SK-N-SH (cell line): ENCODE measurements around the gene ZNF662. TPM values are rescaled to one million over a fixed set of nuclear protein-coding genes. Genes with fewer than 3 reads are reported as not detected.

Source experiments
- CTCF ChIA-PET: fragments of 300-600, 350-600 bp; formaldehyde crosslinking; extraction: SDS; loops from one replicate; lab custom pipeline; 2021; lab: Yijun Ruan, JAX
- POLR2A ChIA-PET: fragments of 350-600 bp; sonication (Branson Sonifier 250); formaldehyde crosslinking; extraction: SDS; loops from one replicate; lab custom pipeline; 2020; ENCODE audit warnings: antibody characterized with exemption, inconsistent platforms; lab: Yijun Ruan, JAX
- DNase-seq: peaks from one replicate; pipeline ENCODE4 v3.0.0; 2012
- H2AFZ ChIP-seq: fragments of 200-600 bp; sonication (generic); 2 replicates; pipeline ENCODE4 v1.8.1; 2016; ENCODE audit warnings: antibody characterized with exemption, mild to moderate bottlenecking, low read depth
- H3F3A ChIP-seq: fragments of 200-600 bp; sonication (generic); replicated peaks from 2 replicates; pipeline ENCODE3; 2016; ENCODE audit warnings: antibody characterized with exemption, mild to moderate bottlenecking; ENCODE audit not compliant: insufficient read depth
- H3K27ac ChIP-seq, 2 experiments: fragments of 200-500 bp in 1 of 2; fragments of 200-600 bp in 1 of 2; sonication (Bioruptor generic) in 1 of 2; sonication (generic), shearing (Covaris generic) in 1 of 2; 2 replicates each; pipeline versions ENCODE4 v1.5.1 to v1.6.1; 2014 to 2016; ENCODE audit warnings: low read depth in 2 of 2, inconsistent platforms in 1 of 2, low read length in 1 of 2, mild to moderate bottlenecking in 1 of 2, mixed read lengths in 1 of 2
- H3K27me3 ChIP-seq: fragments of 200-600 bp; sonication (generic), shearing (Covaris generic); 2 replicates; pipeline ENCODE4 v1.6.1; 2016; ENCODE audit warnings: mixed run types; ENCODE audit not compliant: insufficient read depth
- H3K36me3 ChIP-seq, 2 experiments: fragments of 200-500 bp in 1 of 2; fragments of 200-600 bp in 1 of 2; sonication (Bioruptor generic) in 1 of 2; sonication (generic) in 1 of 2; replicated peaks in 1 of 2; 2 replicates each; pipeline versions ENCODE3 to v1.5.1; 2014 to 2016; ENCODE audit warnings: low read length in 1 of 2, mild to moderate bottlenecking in 1 of 2; ENCODE audit not compliant: insufficient read depth in 2 of 2, control insufficient read depth in 1 of 2
- H3K4me1 ChIP-seq, 2 experiments: fragments of 200-500 bp in 1 of 2; fragments of 200-600 bp in 1 of 2; sonication (Bioruptor generic) in 1 of 2; sonication (generic), shearing (Covaris generic) in 1 of 2; 2 replicates each; pipeline versions ENCODE4 v1.5.1 to v1.6.1; 2014 to 2016; ENCODE audit warnings: low read depth in 1 of 2, low read length in 1 of 2, mixed run types in 1 of 2; ENCODE audit not compliant: insufficient read depth in 2 of 2, control insufficient read depth in 1 of 2
- H3K4me2 ChIP-seq: fragments of 200-600 bp; sonication (generic), shearing (Covaris generic); 2 replicates; pipeline ENCODE4 v1.6.1; 2017; ENCODE audit warnings: mixed run types
- H3K4me3 ChIP-seq, 2 experiments: fragments of 200-500 bp in 1 of 2; fragments of 200-600 bp in 1 of 2; sonication (Bioruptor generic) in 1 of 2; sonication (generic), shearing (Covaris generic) in 1 of 2; 2 replicates each; pipeline versions ENCODE4 v1.5.1 to v1.8.1; 2014 to 2016; ENCODE audit warnings: low read depth in 2 of 2, inconsistent platforms in 1 of 2, low read length in 1 of 2, mild to moderate bottlenecking in 1 of 2, mixed read lengths in 1 of 2, moderate library complexity in 1 of 2
- H3K79me2 ChIP-seq: fragments of 200-600 bp; sonication (generic); 2 replicates; pipeline ENCODE4 v1.8.1; 2017; ENCODE audit warnings: mild to moderate bottlenecking; ENCODE audit not compliant: insufficient read depth
- H3K9ac ChIP-seq: fragments of 200-600 bp; sonication (generic); 2 replicates; pipeline ENCODE4 v1.6.1; 2017; ENCODE audit warnings: mixed run types
- H3K9me2 ChIP-seq: fragments of 200-600 bp; sonication (generic); 2 replicates; pipeline ENCODE4 v1.6.1; 2017; ENCODE audit warnings: mixed run types
- H3K9me3 ChIP-seq: fragments of 200-600 bp; sonication (generic); 2 replicates; pipeline ENCODE4 v1.6.1; 2017; ENCODE audit warnings: mixed run types, mild to moderate bottlenecking, moderate library complexity
- H4K20me1 ChIP-seq: fragments of 200-600 bp; sonication (generic); 2 replicates; pipeline ENCODE4 v1.6.1; 2017; ENCODE audit warnings: mild to moderate bottlenecking, mixed run types; ENCODE audit not compliant: insufficient read depth
- FOSL2 ChIP-seq: IDR thresholded peaks from 2 replicates; pipeline ENCODE4 v1.4.0; 2012; ENCODE audit warnings: low read depth, mild to moderate bottlenecking, moderate library complexity, borderline replicate concordance
- FOXJ3 ChIP-seq: sonication (generic); formaldehyde crosslinking; IDR thresholded peaks from 2 replicates; pipeline ENCODE4 v1.5.1; 2020; ENCODE audit warnings: mild to moderate bottlenecking, missing genetic modification reagents
- GABPA ChIP-seq: IDR thresholded peaks from 2 replicates; pipeline ENCODE4 v1.4.0; 2012; ENCODE audit warnings: low read depth, mild to moderate bottlenecking
- GATA2 ChIP-seq: sonication (generic); formaldehyde crosslinking; IDR thresholded peaks from 2 replicates; pipeline ENCODE4 v1.5.0; 2020; ENCODE audit warnings: mild to moderate bottlenecking, missing genetic modification reagents
- JUND ChIP-seq: IDR thresholded peaks from 2 replicates; pipeline ENCODE4 v1.4.0; 2012
- MXI1 ChIP-seq: IDR thresholded peaks from 2 replicates; pipeline ENCODE4 v1.6.1; 2012; ENCODE audit warnings: mild to moderate bottlenecking, low read depth, low read length, improper control_type of control experiment
- PBX3 ChIP-seq: IDR thresholded peaks from 2 replicates; pipeline ENCODE4; 2012
- RCOR1 ChIP-seq: fragments of 150-350 bp; IDR thresholded peaks from 2 replicates; pipeline ENCODE4 v1.6.1; 2017; ENCODE audit warnings: antibody characterized with exemption, low read length
- RFX5 ChIP-seq: IDR thresholded peaks from 2 replicates; pipeline ENCODE4 v1.6.1; 2012; ENCODE audit warnings: mild to moderate bottlenecking, improper control_type of control experiment, low read length
- RXRA ChIP-seq: IDR thresholded peaks from 2 replicates; pipeline ENCODE4 v1.4.0; 2012; ENCODE audit warnings: low read depth, mild to moderate bottlenecking, borderline replicate concordance
- SMC3 ChIP-seq: IDR thresholded peaks from 2 replicates; pipeline ENCODE4 v1.6.1; 2012; ENCODE audit warnings: low read depth, low read length, improper control_type of control experiment
- TAF1 ChIP-seq: IDR thresholded peaks from 2 replicates; pipeline ENCODE4 v1.6.1; 2012; ENCODE audit warnings: low read depth, mild to moderate bottlenecking, low read length, moderate library complexity, borderline replicate concordance
- TEAD4 ChIP-seq: IDR thresholded peaks from 2 replicates; pipeline ENCODE4 v1.4.0; 2012; ENCODE audit warnings: mild to moderate bottlenecking, borderline replicate concordance; ENCODE audit not compliant: insufficient read depth
- ZBTB33 ChIP-seq: IDR thresholded peaks from 2 replicates; pipeline ENCODE4 v1.4.0; 2012; ENCODE audit warnings: low read depth, borderline replicate concordance
- WGBS: methylation state at CpG from one replicate; pipeline ENCODE4 v1.1.6; 2017; ENCODE audit warnings: low lambda C conversion rate; 5-methylcytosine and 5-hydroxymethylcytosine counted together
- polyA plus RNA-seq, 3 experiments: library from polyadenylated mRNA; depleted of rRNA; stranded (reverse); fragments of >200 nt; gene quantifications; 2 replicates each; pipeline ENCODE4 v1.2.3, GENCODE V29; 2012
- TF ChIP-seq, protein P1 (sequence below): IDR thresholded peaks from 2 replicates; pipeline ENCODE4 v1.4.0; 2012; ENCODE audit warnings: low read depth, borderline replicate concordance
- TF ChIP-seq, protein P2 (sequence below): fragments of 150-350 bp; IDR thresholded peaks from 2 replicates; pipeline ENCODE4 v1.6.1; 2016; ENCODE audit warnings: mild to moderate bottlenecking, low read depth, low read length
- TF ChIP-seq, protein P3 (sequence below): IDR thresholded peaks from 2 replicates; pipeline ENCODE4 v1.4.0; 2012; ENCODE audit warnings: low read depth
- TF ChIP-seq, protein P4 (sequence below): IDR thresholded peaks from 2 replicates; pipeline ENCODE4 v1.6.1; 2012; ENCODE audit warnings: mild to moderate bottlenecking, low read depth, low read length, moderate library complexity

The ZNF662 gene
- polyA plus RNA-seq, 1 of the 3 experiments (the other 2 are of a cell fraction): 0.30 TPM

DNA sequence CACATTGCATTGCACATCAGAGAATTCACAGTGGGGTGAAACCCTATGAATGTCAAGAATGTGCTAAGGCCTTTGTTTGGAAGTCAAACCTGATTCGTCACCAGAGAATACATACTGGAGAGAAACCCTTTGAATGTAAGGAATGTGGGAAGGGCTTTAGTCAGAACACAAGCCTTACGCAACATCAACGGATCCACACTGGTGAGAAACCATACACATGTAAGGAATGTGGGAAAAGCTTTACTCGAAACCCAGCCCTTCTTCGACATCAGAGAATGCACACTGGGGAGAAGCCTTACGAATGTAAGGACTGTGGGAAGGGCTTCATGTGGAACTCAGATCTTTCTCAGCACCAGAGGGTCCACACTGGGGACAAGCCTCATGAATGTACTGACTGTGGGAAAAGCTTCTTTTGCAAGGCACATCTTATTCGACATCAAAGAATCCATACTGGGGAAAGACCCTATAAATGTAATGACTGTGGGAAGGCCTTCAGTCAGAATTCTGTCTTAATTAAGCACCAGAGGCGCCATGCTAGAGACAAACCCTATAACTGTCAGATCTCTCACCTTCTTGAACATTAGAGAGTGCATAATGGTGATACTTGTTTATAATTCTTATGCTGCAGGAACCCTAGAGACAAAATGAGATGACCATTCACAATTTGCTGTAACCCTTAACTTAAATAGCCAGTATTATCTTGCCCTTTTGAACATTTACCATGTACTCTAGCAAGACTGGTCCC is 9.0 kb downstream of the ZNF662 start:
- no peak overlapping the region for H3K4me2 ChIP-seq
- no peak overlapping the region for H3K9ac ChIP-seq
- 65% methylated on average over 8 of the region's 8 CpGs for WGBS
- H3K4me3 ChIP-seq: no peak overlapping the region
- no peaks in the 10 kb centered on the region for H3F3A ChIP-seq
- H3K36me3 ChIP-seq: no peaks in the 10 kb centered on the region
- no peaks in the 10 kb centered on the region for H3K27me3 ChIP-seq
- H4K20me1 ChIP-seq: no peaks in the 10 kb centered on the region
- ChIA-PET CTCF (no interaction called here), POLR2A (no interaction called here)
- no peak for DNase-seq
- H2AFZ ChIP-seq: no peak overlapping the region
- no peaks in the 10 kb centered on the region for H3K4me1 ChIP-seq
- no peaks in the 10 kb centered on the region for H3K9me2 ChIP-seq
- H3K27ac ChIP-seq: no peak overlapping the region
- TF ChIP-seq, protein P1, sequence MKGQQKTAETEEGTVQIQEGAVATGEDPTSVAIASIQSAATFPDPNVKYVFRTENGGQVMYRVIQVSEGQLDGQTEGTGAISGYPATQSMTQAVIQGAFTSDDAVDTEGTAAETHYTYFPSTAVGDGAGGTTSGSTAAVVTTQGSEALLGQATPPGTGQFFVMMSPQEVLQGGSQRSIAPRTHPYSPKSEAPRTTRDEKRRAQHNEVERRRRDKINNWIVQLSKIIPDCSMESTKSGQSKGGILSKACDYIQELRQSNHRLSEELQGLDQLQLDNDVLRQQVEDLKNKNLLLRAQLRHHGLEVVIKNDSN: no peak
- TF ChIP-seq GATA2 (CRISPR knock-in tag): no peak
- TF ChIP-seq TAF1: no peak
- TF ChIP-seq, protein P2, sequence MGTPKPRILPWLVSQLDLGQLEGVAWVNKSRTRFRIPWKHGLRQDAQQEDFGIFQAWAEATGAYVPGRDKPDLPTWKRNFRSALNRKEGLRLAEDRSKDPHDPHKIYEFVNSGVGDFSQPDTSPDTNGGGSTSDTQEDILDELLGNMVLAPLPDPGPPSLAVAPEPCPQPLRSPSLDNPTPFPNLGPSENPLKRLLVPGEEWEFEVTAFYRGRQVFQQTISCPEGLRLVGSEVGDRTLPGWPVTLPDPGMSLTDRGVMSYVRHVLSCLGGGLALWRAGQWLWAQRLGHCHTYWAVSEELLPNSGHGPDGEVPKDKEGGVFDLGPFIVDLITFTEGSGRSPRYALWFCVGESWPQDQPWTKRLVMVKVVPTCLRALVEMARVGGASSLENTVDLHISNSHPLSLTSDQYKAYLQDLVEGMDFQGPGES: no peak
- no peak for TF ChIP-seq FOSL2
- no peak for TF ChIP-seq JUND
- TF ChIP-seq RFX5: no peak
- no peak for TF ChIP-seq SMC3
- TF ChIP-seq RXRA: no peak
- TF ChIP-seq MXI1: no peak
- TF ChIP-seq, protein P3, sequence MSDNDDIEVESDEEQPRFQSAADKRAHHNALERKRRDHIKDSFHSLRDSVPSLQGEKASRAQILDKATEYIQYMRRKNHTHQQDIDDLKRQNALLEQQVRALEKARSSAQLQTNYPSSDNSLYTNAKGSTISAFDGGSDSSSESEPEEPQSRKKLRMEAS: no peak
- H3K79me2 ChIP-seq: no peaks in the 10 kb centered on the region
- H3K9me3 ChIP-seq: no peaks in the 10 kb centered on the region; the same call in 1 of the 2 replicates

DNA sequence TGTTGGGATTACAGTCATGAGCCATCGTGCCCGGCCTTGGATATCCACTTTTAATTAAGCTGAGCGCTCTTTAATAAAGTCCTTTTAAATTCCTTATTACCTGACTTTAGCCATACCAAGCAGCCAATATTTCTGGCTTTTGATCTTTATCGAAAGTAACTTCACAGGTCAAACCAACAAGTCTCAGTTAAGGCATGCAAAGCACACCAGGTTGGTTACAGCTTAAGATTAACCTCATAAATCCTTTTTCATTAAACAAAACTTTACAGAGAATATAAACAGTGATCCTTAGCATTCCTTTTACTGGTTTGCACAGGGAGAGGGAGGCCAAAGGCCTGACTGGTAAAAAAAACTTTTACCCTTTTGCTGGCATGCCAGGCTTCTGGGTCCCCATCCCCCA is 17.7 kb downstream of the ZNF662 start:
- ChIA-PET POLR2A (no interaction called here), CTCF (interaction anchor here (0.7 to 2.7 kb wide), 2 partner anchors 38 to 39 kb away, joined by 3 to 9 read pairs; no protein-coding TSS in a partner anchor)
- Histone ChIP-seq H3F3A (no peaks in the 10 kb centered on the region), H3K27ac (no peak overlapping the region), H3K9me2 (no peaks in the 10 kb centered on the region), H2AFZ (no peak overlapping the region), H3K4me3 (no peak overlapping the region), H3K4me1 (no peaks in the 10 kb centered on the region), H3K36me3 (no peaks in the 10 kb centered on the region), H3K9ac (no peak overlapping the region), H4K20me1 (no peaks in the 10 kb centered on the region), H3K4me2 (no peak overlapping the region), H3K79me2 (no peaks in the 10 kb centered on the region), H3K9me3 (no peaks in the 10 kb centered on the region), H3K27me3 (no peaks in the 10 kb centered on the region)
- DNase-seq: no peak
- no peak for TF ChIP-seq TEAD4
- TF ChIP-seq PBX3: no peak
- no peak for TF ChIP-seq RXRA
- TF ChIP-seq FOXJ3 (CRISPR knock-in tag): no peak
- no peak for TF ChIP-seq RCOR1
- TF ChIP-seq ZBTB33: no peak
- no peak for TF ChIP-seq GABPA
- TF ChIP-seq FOSL2: no peak
- TF ChIP-seq JUND: no peak
- TF ChIP-seq, protein P4, sequence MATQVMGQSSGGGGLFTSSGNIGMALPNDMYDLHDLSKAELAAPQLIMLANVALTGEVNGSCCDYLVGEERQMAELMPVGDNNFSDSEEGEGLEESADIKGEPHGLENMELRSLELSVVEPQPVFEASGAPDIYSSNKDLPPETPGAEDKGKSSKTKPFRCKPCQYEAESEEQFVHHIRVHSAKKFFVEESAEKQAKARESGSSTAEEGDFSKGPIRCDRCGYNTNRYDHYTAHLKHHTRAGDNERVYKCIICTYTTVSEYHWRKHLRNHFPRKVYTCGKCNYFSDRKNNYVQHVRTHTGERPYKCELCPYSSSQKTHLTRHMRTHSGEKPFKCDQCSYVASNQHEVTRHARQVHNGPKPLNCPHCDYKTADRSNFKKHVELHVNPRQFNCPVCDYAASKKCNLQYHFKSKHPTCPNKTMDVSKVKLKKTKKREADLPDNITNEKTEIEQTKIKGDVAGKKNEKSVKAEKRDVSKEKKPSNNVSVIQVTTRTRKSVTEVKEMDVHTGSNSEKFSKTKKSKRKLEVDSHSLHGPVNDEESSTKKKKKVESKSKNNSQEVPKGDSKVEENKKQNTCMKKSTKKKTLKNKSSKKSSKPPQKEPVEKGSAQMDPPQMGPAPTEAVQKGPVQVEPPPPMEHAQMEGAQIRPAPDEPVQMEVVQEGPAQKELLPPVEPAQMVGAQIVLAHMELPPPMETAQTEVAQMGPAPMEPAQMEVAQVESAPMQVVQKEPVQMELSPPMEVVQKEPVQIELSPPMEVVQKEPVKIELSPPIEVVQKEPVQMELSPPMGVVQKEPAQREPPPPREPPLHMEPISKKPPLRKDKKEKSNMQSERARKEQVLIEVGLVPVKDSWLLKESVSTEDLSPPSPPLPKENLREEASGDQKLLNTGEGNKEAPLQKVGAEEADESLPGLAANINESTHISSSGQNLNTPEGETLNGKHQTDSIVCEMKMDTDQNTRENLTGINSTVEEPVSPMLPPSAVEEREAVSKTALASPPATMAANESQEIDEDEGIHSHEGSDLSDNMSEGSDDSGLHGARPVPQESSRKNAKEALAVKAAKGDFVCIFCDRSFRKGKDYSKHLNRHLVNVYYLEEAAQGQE: no peak
- 62% methylated on average over 4 of the region's 4 CpGs for WGBS
